K562 treated with DMSO at 1 percent for 48 hours (cell line): ENCODE data around the gene CCND2. TPM values are rescaled to one million over a fixed set of nuclear protein-coding genes. Genes with fewer than 3 reads are reported as not detected.

ENCODE experiments used
- total RNA-seq: library from RNA; unstranded; fragments of 300-600 nt; gene quantifications from 2 replicates; pipeline ENCODE4 v1.2.3, GENCODE V29; 2022; ENCODE audit warnings: low replicate concordance; ENCODE audit errors: extremely low read depth

CCND2 gene
- total RNA-seq: not detected in 2 replicates

GRCh38 chr12:4273652-4274395, at the start of gene CCND2:
Gene CCND2, plus strand, starts transcription at chr12:4273762. Its CDS starts 279 bp downstream, at chr12:4274041.

GRCh38 chr12:4320853-4321701, 47.5 kb downstream of the CCND2 start, which contains the start of gene TIGAR:
Gene TIGAR, plus strand, starts transcription at chr12:4321213. Its CDS starts 59 bp downstream, at chr12:4321272.

Other genes starting within 250 kb of the CCND2 start
- not detected in 2 replicates for gene TIGAR, start 47.5 kb downstream of the CCND2 start, total RNA-seq
- gene FGF23, start 106.0 kb downstream of the CCND2 start, total RNA-seq: not detected in 2 replicates
- not detected in 2 replicates for gene FGF6, start 172.1 kb downstream of the CCND2 start, total RNA-seq